Measurements from ENCODE around the gene ACOX3. TPM values are rescaled to one million over a fixed set of nuclear protein-coding genes. Genes with fewer than 3 reads are reported as not detected.

ACOX3 gene
- polyA plus RNA-seq, 2 of the 4 experiments (the other 2 are of a cell fraction) = 4.9 to 8.2 TPM

GRCh38 chr4:8379771-8380170 is 60.8 kb downstream of the ACOX3 start:
- DNase-seq (ENCODE audit: low read depth in 1 of 2, low spot score in 1 of 2) (no peak), ATAC-seq (no peak), FAIRE-seq (no peak)
- Histone ChIP-seq H3K27ac (no peak overlapping the region), H3K4me1 (no peaks in the 10 kb centered on the region), H3K4me3 (no peak overlapping the region), H3K9me3 (no peaks in the 10 kb centered on the region), H3K4me2 (no peak overlapping the region)
- CTCF ChIA-PET = interaction anchor here (2.1 kb wide), 1 partner anchor 23 kb away, joined by 6 read pairs; no protein-coding TSS in a partner anchor
- 95% methylated on average over 6 of the region's 6 CpGs for WGBS (ENCODE audit: missing lambda C conversion rate)
- POLR2A ChIA-PET = no interaction called here
- no peak for TF ChIP-seq RAD21 (conservative IDR thresholded peaks at IDR 0.05 in 1 of 2, IDR thresholded peaks at IDR 0.05 in 1 of 2)
- TF ChIP-seq HOXA7 (CRISPR knock-in tag; IDR thresholded peaks at IDR 0.05) = no peak
- no peak for TF ChIP-seq CBX8 (IDR thresholded peaks at IDR 0.05)
- no peak for TF ChIP-seq POLR2AphosphoS2 (conservative IDR thresholded peaks at IDR 0.05; ENCODE audit: low read length)
- TF ChIP-seq EHMT2 (IDR thresholded peaks at IDR 0.05; ENCODE audit: low read depth) = no peak
- TF ChIP-seq HOXB13 (CRISPR knock-in tag; IDR thresholded peaks at IDR 0.05; ENCODE audit: low read depth) = no peak
- TF ChIP-seq FOSL2 (IDR thresholded peaks at IDR 0.05) = no peak
- TF ChIP-seq FOSL2 (CRISPR knock-in tag; IDR thresholded peaks at IDR 0.05) = no peak
- no peak for TF ChIP-seq MYC (IDR thresholded peaks at IDR 0.05; ENCODE audit: borderline replicate concordance, low read length)
- no peak for TF ChIP-seq PHF8 (IDR thresholded peaks at IDR 0.05; ENCODE audit: borderline replicate concordance, low read depth)
- no peak for TF ChIP-seq CTCF (IDR thresholded peaks at IDR 0.05)
- no peak for TF ChIP-seq HMGXB4 (CRISPR knock-in tag; IDR thresholded peaks at IDR 0.05; ENCODE audit: borderline replicate concordance)
- no peak for TF ChIP-seq RCOR1 (IDR thresholded peaks at IDR 0.05; ENCODE audit: low read depth, low read length)
- no peak for TF ChIP-seq CBX2 (IDR thresholded peaks at IDR 0.05; ENCODE audit: borderline replicate concordance, low read depth)

GRCh38 chr4:8379281-8379680 is 61.2 kb downstream of the ACOX3 start:
- ChIA-PET CTCF (interaction anchor here (2.1 kb wide), 1 partner anchor 23 kb away, joined by 6 read pairs; no protein-coding TSS in a partner anchor), POLR2A (no interaction called here)
- H3K4me2 ChIP-seq = no peak overlapping the region
- FAIRE-seq = no peak
- no peaks in the 10 kb centered on the region for H3K9me3 ChIP-seq
- H3K4me3 ChIP-seq = no peak overlapping the region
- ATAC-seq = no peak
- no peaks in the 10 kb centered on the region for H3K4me1 ChIP-seq
- 95% methylated on average over 6 of the region's 12 CpGs for WGBS (ENCODE audit: missing lambda C conversion rate)
- no peak overlapping the region for H3K27ac ChIP-seq
- no peak for DNase-seq (ENCODE audit: low read depth in 1 of 2, low spot score in 1 of 2)
- TF ChIP-seq SREBF2 (IDR thresholded peaks at IDR 0.05) (no peak), FOXS1 (CRISPR knock-in tag; IDR thresholded peaks at IDR 0.05) (no peak), PHF8 (IDR thresholded peaks at IDR 0.05; ENCODE audit: borderline replicate concordance, low read depth) (no peak), PBX3 (IDR thresholded peaks at IDR 0.05) (no peak), HES2 (IDR thresholded peaks at IDR 0.05) (no peak), REST (IDR thresholded peaks at IDR 0.05) (no peak), ZC3H11A (IDR thresholded peaks at IDR 0.05) (no peak), FOSB (CRISPR knock-in tag; IDR thresholded peaks at IDR 0.05) (no peak), KDM1A (IDR thresholded peaks at IDR 0.05; ENCODE audit: low read depth) (no peak), RFX5 (IDR thresholded peaks at IDR 0.05) (no peak), JUN (IDR thresholded peaks at IDR 0.05) (no peak), ATOH8 (CRISPR knock-in tag; IDR thresholded peaks at IDR 0.05; ENCODE audit: low read depth) (no peak), NFE2L2 (conservative IDR thresholded peaks at IDR 0.05; ENCODE audit: low read length) (no peak), ZSCAN20 (CRISPR knock-in tag; IDR thresholded peaks at IDR 0.05) (no peak), ZNF302 (CRISPR knock-in tag; IDR thresholded peaks at IDR 0.05) (no peak), EHMT2 (IDR thresholded peaks at IDR 0.05; ENCODE audit: low read depth) (no peak), E2F6 (IDR thresholded peaks at IDR 0.05; ENCODE audit: borderline replicate concordance, low read depth) (no peak)
